Ascending aorta (tissue), 2 donors: ENCODE measurements around the gene LBHD1. TPM values are rescaled to one million over a fixed set of nuclear protein-coding genes. Genes with fewer than 3 reads are reported as not detected.

Source experiments
- DNase-seq, 2 donors: peaks; one replicate each; pipeline ENCODE4 v3.0.0-alpha.2; 2019; ENCODE audit warnings: low spot score in 2 of 2
- H3K27ac ChIP-seq, 2 donors: fragments of 200-600 bp; sonication (generic); one replicate each; pipeline ENCODE4 v1.5.1; 2016 to 2017; ENCODE audit warnings: mild to moderate bottlenecking in 1 of 2
- H3K27me3 ChIP-seq: fragments of 200-600 bp; sonication (generic); one replicate; pipeline ENCODE4 v1.5.1; 2017
- H3K36me3 ChIP-seq, 2 donors: fragments of 200-600 bp; sonication (generic); one replicate each; pipeline ENCODE4 v1.5.1; 2016
- H3K4me1 ChIP-seq, 2 donors: fragments of 200-600 bp; sonication (generic); one replicate each; pipeline ENCODE4 v1.5.1; 2016 to 2017; ENCODE audit warnings: mild to moderate bottlenecking in 1 of 2
- H3K4me3 ChIP-seq, 2 donors: fragments of 200-600 bp; sonication (generic); one replicate each; pipeline ENCODE4 v1.5.1; 2016 to 2017; ENCODE audit warnings: mild to moderate bottlenecking in 1 of 2
- H3K9me3 ChIP-seq, 2 donors: fragments of 200-600 bp; sonication (generic); one replicate each; pipeline ENCODE4 v1.5.1; 2016
- CTCF ChIP-seq, 3 experiments: fragments of 200-600 bp in 2 of 3; fragments of 450-650 bp in 1 of 3; sonication (generic) in 2 of 3; IDR thresholded peaks; one replicate each; pipeline ENCODE4 v1.5.1; 2016 to 2019; ENCODE audit warnings: antibody characterized with exemption in 3 of 3, mild to moderate bottlenecking in 1 of 3, moderate library complexity in 1 of 3
- intact Hi-C: fragments of 100-400 bp; cut with DNase I; formaldehyde crosslinking; loops from one replicate; pipeline ENCODE4 v1.15.1; 2023
- total RNA-seq: library from RNA; depleted of rRNA; stranded (reverse); fragments of >200 nt; gene quantifications from one replicate; pipeline ENCODE4 v1.1.0, GENCODE V29; 2016

The LBHD1 gene
- total RNA-seq, 1 donor from 2014 or later, result not detected

DNA sequence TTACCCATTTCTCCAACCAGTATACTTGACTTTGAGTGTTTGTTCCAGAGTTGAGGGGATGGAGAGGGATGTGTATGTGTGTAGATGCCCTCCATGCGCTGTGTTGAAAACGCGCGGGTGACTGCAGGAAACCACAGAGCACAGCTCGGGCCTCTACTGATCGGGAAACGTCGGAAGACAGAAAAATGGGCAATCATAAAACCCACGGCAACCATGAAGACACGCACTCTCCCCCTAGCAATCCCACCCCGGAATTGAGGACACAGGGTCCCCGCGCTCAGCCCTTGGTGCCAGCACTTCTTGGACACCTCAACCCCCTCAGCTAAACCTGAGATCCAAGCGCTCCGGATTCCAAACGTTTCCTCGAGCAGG, 845 bp downstream of the LBHD1 start:
- no peak for DNase-seq
- peaks cover 20 to 25% of the 10 kb centered on the region in 2 donors for H3K4me1 ChIP-seq
- peak overlapping the region; percentile 71 to 85 for H3K27ac ChIP-seq
- no peak for TF ChIP-seq CTCF (IDR thresholded peaks at IDR 0.05)
- peak overlapping the region; percentile 78 to 83 for H3K4me3 ChIP-seq
- H3K9me3 ChIP-seq, result no peaks in the 10 kb centered on the region
- no peaks in the 10 kb centered on the region for H3K27me3 ChIP-seq
- peaks cover 10 to 17% of the 10 kb centered on the region in 2 donors for H3K36me3 ChIP-seq
- intact Hi-C loops, result no loop called here

- no peak overlapping the region for H3K4me3 ChIP-seq
- intact Hi-C loops, result no loop called here
- no peak overlapping the region for H3K27ac ChIP-seq
- DNase-seq, result no peak
- peaks cover 20 to 29% of the 10 kb centered on the region in 2 donors for H3K4me1 ChIP-seq
- no peak for TF ChIP-seq CTCF (IDR thresholded peaks at IDR 0.05)
- H3K36me3 ChIP-seq, result peaks cover 0 to 8% of the 10 kb centered on the region in 2 donors
- H3K9me3 ChIP-seq, result no peaks in the 10 kb centered on the region
- no peaks in the 10 kb centered on the region for H3K27me3 ChIP-seq
These were observed 2.5 kb downstream of the LBHD1 start for GRCh38 chr11:62669420-62670161.

GRCh38 chr11:62667460-62667859, 4.6 kb downstream of the LBHD1 start:
- no peak for TF ChIP-seq CTCF (IDR thresholded peaks at IDR 0.05)
- H3K27ac ChIP-seq, result no peak overlapping the region
- H3K27me3 ChIP-seq, result no peaks in the 10 kb centered on the region
- peaks cover 3 to 8% of the 10 kb centered on the region in 2 donors for H3K36me3 ChIP-seq
- H3K4me3 ChIP-seq, result no peak overlapping the region
- H3K4me1 ChIP-seq, result peaks cover 16 to 23% of the 10 kb centered on the region in 2 donors
- DNase-seq, result no peak
- intact Hi-C loops, result no loop called here
- no peaks in the 10 kb centered on the region for H3K9me3 ChIP-seq

- no peaks in the 10 kb centered on the region for H3K27me3 ChIP-seq
- no peak for TF ChIP-seq CTCF (IDR thresholded peaks at IDR 0.05)
- no peaks in the 10 kb centered on the region for H3K9me3 ChIP-seq
- DNase-seq, result no peak
- H3K27ac ChIP-seq, result peak overlapping the region; percentile 80 to 89
- peaks cover 3 to 11% of the 10 kb centered on the region in 2 donors for H3K36me3 ChIP-seq
- peaks cover 15 to 23% of the 10 kb centered on the region in 2 donors for H3K4me1 ChIP-seq
- peak overlapping the region; percentile 71 to 93 for H3K4me3 ChIP-seq
- intact Hi-C loops, result no loop called here
These were observed 5.7 kb downstream of the LBHD1 start for GRCh38 chr11:62666259-62666926.

GRCh38 chr11:62665599-62666258, 6.3 kb downstream of the LBHD1 start:
- intact Hi-C loops, result loop anchor here (1.0 to 2.0 kb wide), 5 partner anchors 12 to 63 kb away; partner anchors contain the start of genes EML3, INTS5, ROM1 and TTC9C
- Histone ChIP-seq H3K27ac (peak overlapping the region; percentile 80 to 89), H3K4me1 (peaks cover 13 to 21% of the 10 kb centered on the region in 2 donors), H3K36me3 (peaks cover 3 to 11% of the 10 kb centered on the region in 2 donors), H3K4me3 (peak overlapping the region; percentile 71 to 93), H3K27me3 (no peaks in the 10 kb centered on the region), H3K9me3 (no peaks in the 10 kb centered on the region)
- TF ChIP-seq CTCF (IDR thresholded peaks at IDR 0.05), result peak in 1 of 3 experiments; percentile 1
- peak in 1 of 2 donors; percentile 79 for DNase-seq
